H1 (cell line): ENCODE measurements around the gene NRSN2. TPM values are rescaled to one million over a fixed set of nuclear protein-coding genes. Genes with fewer than 3 reads are reported as not detected.

ENCODE experiments used
- CTCF ChIA-PET: fragments of 300-600 bp; sonication (Branson Sonifier 250); formaldehyde crosslinking; loops from one replicate; lab custom pipeline; 2021; ENCODE audit not compliant: partially characterized antibody; lab: Charles Lee
- POLR2A ChIA-PET: fragments of 300-600 bp; sonication (Branson Sonifier 250); formaldehyde crosslinking; loops from one replicate; lab custom pipeline; 2021; ENCODE audit warnings: inconsistent platforms; ENCODE audit not compliant: partially characterized antibody; lab: Charles Lee
- DNase-seq, 2 experiments: peaks; one replicate each; pipeline versions ENCODE4 v3.0.0 to v3.0.0-alpha.2; 2010 to 2022; ENCODE audit warnings: low spot score in 2 of 2, low read depth in 1 of 2, mixed read lengths in 1 of 2
- FAIRE-seq: peaks from 2 replicates; lab custom pipeline; 2011; peaks lifted over from hg19 to GRCh38; lab: Jason Lieb, UNC
- H2AFZ ChIP-seq: 2 replicates; pipeline ENCODE4 v1.8.1; 2012; ENCODE audit warnings: low read length, inconsistent platforms
- H2AK5ac ChIP-seq: 2 replicates; pipeline ENCODE4 v1.6.1; 2013; ENCODE audit warnings: low read depth, low read length
- H2BK120ac ChIP-seq: replicated peaks from 2 replicates; pipeline ENCODE3; 2013; ENCODE audit warnings: low read depth, low read length, inconsistent platforms
- H2BK12ac ChIP-seq: 2 replicates; pipeline ENCODE4 v1.6.1; 2013; ENCODE audit warnings: low read depth, low read length
- H2BK15ac ChIP-seq: 2 replicates; pipeline ENCODE4 v1.6.1; 2013; ENCODE audit warnings: low read length
- H2BK20ac ChIP-seq: 2 replicates; pipeline ENCODE4 v1.6.1; 2013; ENCODE audit warnings: low read length
- H2BK5ac ChIP-seq: 2 replicates; pipeline ENCODE4 v1.6.1; 2013; ENCODE audit warnings: low read depth, low read length
- H3K14ac ChIP-seq: 2 replicates; pipeline ENCODE4 v1.6.1; 2013; ENCODE audit warnings: inconsistent platforms; ENCODE audit not compliant: insufficient read length
- H3K18ac ChIP-seq: 2 replicates; pipeline ENCODE4 v1.6.1; 2013; ENCODE audit warnings: low read length; ENCODE audit errors: extremely low read depth
- H3K23ac ChIP-seq: 2 replicates; pipeline ENCODE4 v1.6.1; 2013; ENCODE audit warnings: inconsistent platforms; ENCODE audit not compliant: insufficient read length
- H3K23me2 ChIP-seq: 2 replicates; pipeline ENCODE4 v1.6.1; 2013; ENCODE audit warnings: low read depth, low read length
- H3K27ac ChIP-seq: 2 replicates; pipeline ENCODE4 v1.6.1; 2011; ENCODE audit warnings: low read depth, low read length, inconsistent platforms
- H3K27me3 ChIP-seq, 4 experiments: replicated peaks in 1 of 4; 1 replicate in 1 of 4; 2 replicates in 3 of 4; pipeline versions ENCODE4 v1.6.1 to v1.8.1; 2011 to 2013; ENCODE audit warnings: low read length in 3 of 4, mild to moderate bottlenecking in 3 of 4, inconsistent platforms in 2 of 4, mixed read lengths in 2 of 4, moderate library complexity in 1 of 4; ENCODE audit not compliant: control insufficient read depth in 3 of 4, insufficient read depth in 3 of 4; ENCODE audit errors: extremely low read depth in 1 of 4
- H3K36me3 ChIP-seq, 4 experiments: 2 replicates each; pipeline versions ENCODE4 v1.6.1 to v1.8.1; 2011 to 2013; ENCODE audit warnings: mild to moderate bottlenecking in 4 of 4, low read length in 3 of 4, moderate library complexity in 2 of 4, control low read depth in 1 of 4, inconsistent platforms in 1 of 4; ENCODE audit not compliant: insufficient read depth in 4 of 4, control insufficient read depth in 2 of 4
- H3K4ac ChIP-seq: replicated peaks from 2 replicates; pipeline ENCODE3; 2013; ENCODE audit warnings: low read length, low read depth, mixed read lengths, inconsistent platforms; ENCODE audit not compliant: insufficient read length
- H3K4me1 ChIP-seq, 4 experiments: replicated peaks in 1 of 4; 1 replicate in 1 of 4; 2 replicates in 3 of 4; pipeline versions ENCODE4 v1.6.1 to v1.8.1; 2011 to 2013; ENCODE audit warnings: low read length in 3 of 4, inconsistent platforms in 2 of 4, mixed read lengths in 1 of 4; ENCODE audit not compliant: insufficient read depth in 4 of 4, control insufficient read depth in 3 of 4
- H3K4me2 ChIP-seq, 2 experiments: 2 replicates each; pipeline versions ENCODE4 v1.6.1 to v1.8.1; 2011 to 2013; ENCODE audit warnings: low read depth in 2 of 2, low read length in 2 of 2, control low read depth in 1 of 2, inconsistent platforms in 1 of 2, mild to moderate bottlenecking in 1 of 2; ENCODE audit not compliant: insufficient read depth in 1 of 2
- H3K4me3 ChIP-seq, 4 experiments: fragments of 200-600, 300-600 bp in 1 of 4; sonication (generic), shearing (Covaris generic), sonication (Bioruptor Twin) in 1 of 4; 2 replicates each; pipeline versions ENCODE4 v1.5.1 to v1.8.1; 2011 to 2016; ENCODE audit warnings: low read length in 4 of 4, low read depth in 3 of 4, control low read depth in 2 of 4, inconsistent platforms in 2 of 4, mild to moderate bottlenecking in 2 of 4, mixed read lengths in 1 of 4, moderate library complexity in 1 of 4; ENCODE audit not compliant: insufficient read depth in 2 of 4; ENCODE audit errors: extremely low read depth in 1 of 4
- H3K56ac ChIP-seq: replicated peaks from 2 replicates; pipeline ENCODE3; 2013; ENCODE audit warnings: low read depth, mild to moderate bottlenecking, mixed read lengths, low read length, inconsistent platforms; ENCODE audit not compliant: insufficient read length
- H3K79me1 ChIP-seq: 2 replicates; pipeline ENCODE4 v1.6.1; 2013; ENCODE audit warnings: low read depth, low read length, control low read depth
- H3K79me2 ChIP-seq, 2 experiments: 2 replicates each; pipeline versions ENCODE4 v1.6.1 to v1.8.1; 2012 to 2013; ENCODE audit warnings: low read length in 2 of 2, mild to moderate bottlenecking in 2 of 2, inconsistent platforms in 1 of 2; ENCODE audit not compliant: insufficient read depth in 2 of 2, control insufficient read depth in 1 of 2
- H3K9ac ChIP-seq, 4 experiments: replicated peaks in 1 of 4; 1 replicate in 1 of 4; 2 replicates in 3 of 4; pipeline versions ENCODE4 v1.6.1 to v1.8.1; 2011 to 2013; ENCODE audit warnings: low read depth in 3 of 4, low read length in 3 of 4, control low read depth in 2 of 4, mild to moderate bottlenecking in 2 of 4, moderate library complexity in 2 of 4, inconsistent platforms in 1 of 4; ENCODE audit errors: extremely low read depth in 1 of 4
- H3K9me3 ChIP-seq, 2 experiments: 2 replicates each; pipeline versions ENCODE4 v1.6.1 to v1.8.1; 2012 to 2013; ENCODE audit warnings: mild to moderate bottlenecking in 2 of 2, moderate library complexity in 2 of 2, control low read depth in 1 of 2, inconsistent platforms in 1 of 2, low read depth in 1 of 2, low read length in 1 of 2, mixed read lengths in 1 of 2; ENCODE audit not compliant: insufficient read depth in 2 of 2
- H4K20me1 ChIP-seq, 2 experiments: replicated peaks in 1 of 2; 2 replicates each; pipeline versions ENCODE3 to v1.8.1; 2011 to 2013; ENCODE audit warnings: inconsistent platforms in 2 of 2, low read length in 2 of 2, mild to moderate bottlenecking in 1 of 2; ENCODE audit not compliant: insufficient read depth in 2 of 2, control insufficient read depth in 1 of 2
- H4K5ac ChIP-seq: 2 replicates; pipeline ENCODE4 v1.6.1; 2013; ENCODE audit warnings: low read length, low read depth, mixed read lengths, inconsistent platforms; ENCODE audit not compliant: insufficient read length
- H4K8ac ChIP-seq: 2 replicates; pipeline ENCODE4 v1.8.0; 2013; ENCODE audit warnings: mild to moderate bottlenecking, moderate library complexity, low read length, inconsistent platforms; ENCODE audit not compliant: insufficient read depth; ENCODE audit errors: extremely low read depth
- H4K91ac ChIP-seq: replicated peaks from 2 replicates; pipeline ENCODE3; 2013; ENCODE audit warnings: low read length, mixed read lengths, inconsistent platforms; ENCODE audit not compliant: insufficient read length
- BACH1 ChIP-seq: IDR thresholded peaks from 2 replicates; pipeline ENCODE4 v1.6.1; 2012; ENCODE audit warnings: low read length, improper control_type of control experiment
- CEBPB ChIP-seq: IDR thresholded peaks from 2 replicates; pipeline ENCODE4 v1.6.1; 2012; ENCODE audit warnings: low read depth, low read length
- KDM5A ChIP-seq: fragments of 200-600 bp; IDR thresholded peaks from 2 replicates; pipeline ENCODE4 v1.7.1; 2012; ENCODE audit warnings: mild to moderate bottlenecking, low read length, inconsistent platforms, mixed read lengths
- NANOG ChIP-seq: IDR thresholded peaks from 2 replicates; pipeline ENCODE4 v1.6.1; 2011; ENCODE audit warnings: low read length, low read depth, mild to moderate bottlenecking, inconsistent platforms; ENCODE audit not compliant: insufficient read depth, poor library complexity, severe bottlenecking
- POLR2AphosphoS5 ChIP-seq: IDR thresholded peaks from 2 replicates; pipeline ENCODE4 v1.6.1; 2011; ENCODE audit warnings: low read depth, low read length
- POU5F1 ChIP-seq: IDR thresholded peaks from 2 replicates; pipeline ENCODE4 v1.6.1; 2011; ENCODE audit warnings: low read depth, mild to moderate bottlenecking, low read length, moderate library complexity
- RFX5 ChIP-seq: IDR thresholded peaks from 2 replicates; pipeline ENCODE4 v1.6.1; 2011; ENCODE audit warnings: low read depth, low read length, improper control_type of control experiment, borderline replicate concordance
- RXRA ChIP-seq: IDR thresholded peaks from 2 replicates; pipeline ENCODE4 v1.6.1; 2011; ENCODE audit warnings: low read depth, mild to moderate bottlenecking, low read length, moderate library complexity; ENCODE audit not compliant: insufficient read depth
- SIX5 ChIP-seq: IDR thresholded peaks from 2 replicates; pipeline ENCODE4 v1.6.1; 2011; ENCODE audit warnings: mild to moderate bottlenecking, low read depth, low read length
- TAF7 ChIP-seq: optimal IDR thresholded peaks from 2 replicates; pipeline ENCODE3; 2011; ENCODE audit warnings: low read depth, mild to moderate bottlenecking, inconsistent platforms, low read length, moderate library complexity, borderline replicate concordance
- TBP ChIP-seq: IDR thresholded peaks from 2 replicates; pipeline ENCODE4 v1.6.1; 2011; ENCODE audit warnings: low read depth, low read length, improper control_type of control experiment
- YY1 ChIP-seq: IDR thresholded peaks from 2 replicates; pipeline ENCODE4 v1.6.1; 2011; ENCODE audit warnings: low read depth, mild to moderate bottlenecking, low read length
- ZNF274 ChIP-seq: IDR thresholded peaks from 2 replicates; pipeline ENCODE4 v1.7.0; 2012; ENCODE audit warnings: low read length, borderline replicate concordance; ENCODE audit errors: extremely low read depth
- WGBS, 2 experiments: shearing (Covaris generic) in 1 of 2; methylation state at CpG; one replicate each; pipeline versions ENCODE4 v1.1.6 to v1.1.7; 2013 to 2015; ENCODE audit warnings: low lambda C conversion rate in 2 of 2, mixed read lengths in 2 of 2, inconsistent platforms in 1 of 2, low coverage in 1 of 2, missing lambda C conversion rate in 1 of 2; ENCODE audit not compliant: insufficient replicate concordance in 2 of 2, insufficient coverage in 1 of 2, insufficient read length in 1 of 2; ENCODE audit errors: extremely low coverage in 1 of 2, missing lambda C conversion rate in 1 of 2; 5-methylcytosine and 5-hydroxymethylcytosine counted together
- polyA plus RNA-seq, 7 experiments: library from polyadenylated mRNA; depleted of rRNA in 3 of 7; stranded (reverse) in 5 of 7; unstranded in 2 of 7; fragments of >200 nt in 5 of 7; fragments of 200-250 nt in 2 of 7; gene quantifications; 1 replicate in 5 of 7; 2 replicates in 1 of 7; 4 replicates in 1 of 7; pipeline versions ENCODE4 v1.2.1 to v1.2.3, GENCODE V29; 2011 to 2013; ENCODE audit warnings: missing spikeins in 2 of 7, mixed read lengths in 2 of 7
- total RNA-seq: library from RNA; stranded (reverse); fragmentation: NEBNext Ultra II Directional; extraction: Animal tissue kit (Norgen Biotek cat#: 25700); gene quantifications from 2 replicates; pipeline ENCODE4 v1.2.1, GENCODE V29; 2021
- TF ChIP-seq, protein P1 (sequence below): IDR thresholded peaks from 2 replicates; pipeline ENCODE4 v1.6.1; 2012; ENCODE audit warnings: inconsistent platforms

Gene NRSN2
- total and polyA plus RNA-seq, 2 of the 8 experiments (the other 6 are each of a cell fraction or from before 2014, with no cell fraction given): 19.4 to 33.3 TPM

DNA sequence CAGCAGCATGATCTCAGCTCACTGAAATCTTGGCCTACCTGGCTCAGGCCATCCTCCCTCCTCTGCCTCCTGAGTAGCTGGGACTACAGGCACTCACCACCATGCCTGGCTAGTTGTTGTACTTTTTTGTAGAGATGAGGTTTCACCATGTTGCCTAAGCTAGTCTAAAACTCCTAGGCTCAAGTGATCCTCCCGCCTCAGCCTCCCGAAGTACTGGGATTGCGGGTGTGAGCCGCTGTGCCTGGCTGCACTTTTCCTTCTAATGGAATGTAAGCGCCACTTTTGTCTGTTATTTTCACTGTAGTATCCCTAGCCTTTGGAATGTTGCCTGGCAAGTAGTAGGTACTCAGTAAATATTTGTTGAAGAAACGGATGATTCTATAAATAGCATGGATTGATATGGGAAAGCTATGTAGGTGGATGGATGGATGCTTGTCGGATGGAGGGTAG lies 23.3 kb downstream of the NRSN2 start:
- Histone ChIP-seq H3K56ac (no peak overlapping the region), H3K4me2 (no peak overlapping the region), H4K20me1 (no peaks in the 10 kb centered on the region), H3K9me3 (no peaks in the 10 kb centered on the region), H3K79me1 (no peaks in the 10 kb centered on the region), H4K8ac (no peak overlapping the region), H2BK12ac (no peak overlapping the region), H2BK5ac (no peak overlapping the region), H3K23me2 (no peaks in the 10 kb centered on the region), H4K91ac (no peak overlapping the region), H3K27ac (no peak overlapping the region), H3K4me3 (no peak overlapping the region), H3K9ac (no peak overlapping the region), H3K18ac (no peak overlapping the region), H3K79me2 (no peaks in the 10 kb centered on the region; a peak in 1 of 4 replicates), H3K23ac (no peak overlapping the region), H2AFZ (no peak overlapping the region), H2BK20ac (no peak overlapping the region), H2BK15ac (no peak overlapping the region), H3K36me3 (no peaks in the 10 kb centered on the region; a peak in 1 of 8 replicates), H4K5ac (no peak overlapping the region), H2BK120ac (no peak overlapping the region), H3K4me1 (peaks cover 0 to 5% (median 0%) of the 10 kb centered on the region in 4 experiments; a peak in 2 of 7 replicates), H2AK5ac (no peak overlapping the region), H3K27me3 (no peaks in the 10 kb centered on the region; a peak in 1 of 7 replicates), H3K4ac (no peak overlapping the region), H3K14ac (no peak overlapping the region)
- WGBS, 2 experiments: 89% methylated on average over 7 of the region's 7 CpGs; no CpG with 5 or more reads in 1 of the 2 experiments
- FAIRE-seq (no peak), DNase-seq (no peak)
- ChIA-PET CTCF (interaction anchor here (1.1 to 4.9 kb wide), 6 partner anchors 9 to 61 kb away, joined by 3 to 41 read pairs (median 4); no protein-coding TSS in a partner anchor), POLR2A (interaction anchor here (1.0 to 14.7 kb wide), 4 partner anchors 8 to 31 kb away, joined by 3 to 172 read pairs (median 26); partner anchors contain the start of gene TRIB3)
- TF ChIP-seq BACH1: no peak
- no peak for TF ChIP-seq RFX5
- no peak for TF ChIP-seq POU5F1
- TF ChIP-seq CEBPB: no peak
- TF ChIP-seq TBP: no peak
- TF ChIP-seq, protein P1, sequence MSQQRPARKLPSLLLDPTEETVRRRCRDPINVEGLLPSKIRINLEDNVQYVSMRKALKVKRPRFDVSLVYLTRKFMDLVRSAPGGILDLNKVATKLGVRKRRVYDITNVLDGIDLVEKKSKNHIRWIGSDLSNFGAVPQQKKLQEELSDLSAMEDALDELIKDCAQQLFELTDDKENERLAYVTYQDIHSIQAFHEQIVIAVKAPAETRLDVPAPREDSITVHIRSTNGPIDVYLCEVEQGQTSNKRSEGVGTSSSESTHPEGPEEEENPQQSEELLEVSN: no peak
- no peak for TF ChIP-seq POLR2AphosphoS5
- TF ChIP-seq ZNF274: no peak
- no peak for TF ChIP-seq KDM5A
- TF ChIP-seq TAF7: no peak
- no peak for TF ChIP-seq YY1
- TF ChIP-seq RXRA: no peak
- TF ChIP-seq NANOG: no peak
- no peak for TF ChIP-seq SIX5
